ENCODE data around the gene SMAD6. TPM values are rescaled to one million over a fixed set of nuclear protein-coding genes. Genes with fewer than 3 reads are reported as not detected.

Gene SMAD6
- total and polyA plus RNA-seq, 9 of the 15 experiments (the other 6 are each of a cell fraction or from before 2014, with no cell fraction given): 0.10 to 15.5 (median 3.7) TPM

DNA sequence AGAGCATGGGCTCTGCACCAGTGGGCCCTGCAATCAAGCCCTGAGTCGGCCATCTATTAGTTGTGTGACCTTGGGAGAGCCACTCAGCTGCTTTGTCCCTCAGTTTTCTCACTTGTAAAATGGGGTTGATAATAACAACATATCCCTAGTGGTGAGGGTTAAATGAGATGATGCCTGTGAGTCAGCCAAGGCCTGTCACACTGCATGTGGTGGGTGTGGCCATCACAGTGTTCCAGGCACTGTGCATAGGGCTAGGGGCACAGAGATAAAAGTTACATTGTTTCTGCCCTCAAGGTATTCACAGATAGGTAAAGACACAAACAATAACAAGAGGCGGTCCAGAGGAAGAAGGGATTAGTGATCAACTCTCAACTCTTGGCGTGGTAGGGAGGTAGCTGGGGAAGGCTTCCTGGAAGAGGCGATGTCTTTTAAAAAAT, 19.5 kb downstream of the SMAD6 start (continued):
- TF ChIP-seq, protein P1, sequence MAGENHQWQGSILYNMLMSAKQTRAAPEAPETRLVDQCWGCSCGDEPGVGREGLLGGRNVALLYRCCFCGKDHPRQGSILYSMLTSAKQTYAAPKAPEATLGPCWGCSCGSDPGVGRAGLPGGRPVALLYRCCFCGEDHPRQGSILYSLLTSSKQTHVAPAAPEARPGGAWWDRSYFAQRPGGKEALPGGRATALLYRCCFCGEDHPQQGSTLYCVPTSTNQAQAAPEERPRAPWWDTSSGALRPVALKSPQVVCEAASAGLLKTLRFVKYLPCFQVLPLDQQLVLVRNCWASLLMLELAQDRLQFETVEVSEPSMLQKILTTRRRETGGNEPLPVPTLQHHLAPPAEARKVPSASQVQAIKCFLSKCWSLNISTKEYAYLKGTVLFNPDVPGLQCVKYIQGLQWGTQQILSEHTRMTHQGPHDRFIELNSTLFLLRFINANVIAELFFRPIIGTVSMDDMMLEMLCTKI (IDR thresholded peaks at IDR 0.05; ENCODE audit: partially characterized antibody): no peak
- peak; percentile 30; the same call in 1 of the 2 replicates for TF ChIP-seq ESRRA (IDR thresholded peaks at IDR 0.05; ENCODE audit: borderline replicate concordance, low read depth)
- TF ChIP-seq CBFA2T2 (conservative IDR thresholded peaks at IDR 0.05): peak; percentile 61
- TF ChIP-seq ZC3H4 (CRISPR knock-in tag; IDR thresholded peaks at IDR 0.05; ENCODE audit: borderline replicate concordance): no peak
- TF ChIP-seq FOS (IDR thresholded peaks at IDR 0.05; ENCODE audit: extremely low read depth, insufficient read length): no peak
- no peak for TF ChIP-seq ZNF551 (CRISPR knock-in tag; IDR thresholded peaks at IDR 0.05)
- TF ChIP-seq, protein P2, sequence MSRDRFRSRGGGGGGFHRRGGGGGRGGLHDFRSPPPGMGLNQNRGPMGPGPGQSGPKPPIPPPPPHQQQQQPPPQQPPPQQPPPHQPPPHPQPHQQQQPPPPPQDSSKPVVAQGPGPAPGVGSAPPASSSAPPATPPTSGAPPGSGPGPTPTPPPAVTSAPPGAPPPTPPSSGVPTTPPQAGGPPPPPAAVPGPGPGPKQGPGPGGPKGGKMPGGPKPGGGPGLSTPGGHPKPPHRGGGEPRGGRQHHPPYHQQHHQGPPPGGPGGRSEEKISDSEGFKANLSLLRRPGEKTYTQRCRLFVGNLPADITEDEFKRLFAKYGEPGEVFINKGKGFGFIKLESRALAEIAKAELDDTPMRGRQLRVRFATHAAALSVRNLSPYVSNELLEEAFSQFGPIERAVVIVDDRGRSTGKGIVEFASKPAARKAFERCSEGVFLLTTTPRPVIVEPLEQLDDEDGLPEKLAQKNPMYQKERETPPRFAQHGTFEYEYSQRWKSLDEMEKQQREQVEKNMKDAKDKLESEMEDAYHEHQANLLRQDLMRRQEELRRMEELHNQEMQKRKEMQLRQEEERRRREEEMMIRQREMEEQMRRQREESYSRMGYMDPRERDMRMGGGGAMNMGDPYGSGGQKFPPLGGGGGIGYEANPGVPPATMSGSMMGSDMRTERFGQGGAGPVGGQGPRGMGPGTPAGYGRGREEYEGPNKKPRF (IDR thresholded peaks at IDR 0.05; ENCODE audit: low read depth, low read length): no peak
- TF ChIP-seq CBFA2T3 (IDR thresholded peaks at IDR 0.05): peak; percentile 82
- TF ChIP-seq BCOR (IDR thresholded peaks at IDR 0.05): peak; percentile 59; the same call in 1 of the 2 replicates
- TF ChIP-seq ETV1 (tag; conservative IDR thresholded peaks at IDR 0.05; ENCODE audit: low read depth): no peak
- peak; percentile 62; the same call in 1 of the 2 replicates for TF ChIP-seq SMARCA5 (IDR thresholded peaks at IDR 0.05)
- peak; percentile 80 for TF ChIP-seq FOSL1 (tag; conservative IDR thresholded peaks at IDR 0.05)
- TF ChIP-seq KDM1A (IDR thresholded peaks at IDR 0.05): peak; percentile 13 to 62; a peak in 1 of 4 replicates
- TF ChIP-seq JUN (IDR thresholded peaks at IDR 0.05; ENCODE audit: borderline replicate concordance, low read depth, low read length): peak; percentile 25; the same call in 1 of the 2 replicates
- no peak for TF ChIP-seq JUN (CRISPR knock-in tag; IDR thresholded peaks at IDR 0.05; ENCODE audit: borderline replicate concordance)
- TF ChIP-seq HMGN3 (IDR thresholded peaks at IDR 0.05; ENCODE audit: borderline replicate concordance, extremely low read depth, insufficient read length, low read depth, low read length): no peak
- TF ChIP-seq HOXB6 (CRISPR knock-in tag; IDR thresholded peaks at IDR 0.05; ENCODE audit: borderline replicate concordance): no peak
- no peak for TF ChIP-seq PRMT5 (CRISPR knock-in tag; IDR thresholded peaks at IDR 0.05)
- no peak for TF ChIP-seq HNRNPK (IDR thresholded peaks at IDR 0.05; ENCODE audit: low read depth, low read length, poor library complexity, severe bottlenecking)
- TF ChIP-seq, protein P3, sequence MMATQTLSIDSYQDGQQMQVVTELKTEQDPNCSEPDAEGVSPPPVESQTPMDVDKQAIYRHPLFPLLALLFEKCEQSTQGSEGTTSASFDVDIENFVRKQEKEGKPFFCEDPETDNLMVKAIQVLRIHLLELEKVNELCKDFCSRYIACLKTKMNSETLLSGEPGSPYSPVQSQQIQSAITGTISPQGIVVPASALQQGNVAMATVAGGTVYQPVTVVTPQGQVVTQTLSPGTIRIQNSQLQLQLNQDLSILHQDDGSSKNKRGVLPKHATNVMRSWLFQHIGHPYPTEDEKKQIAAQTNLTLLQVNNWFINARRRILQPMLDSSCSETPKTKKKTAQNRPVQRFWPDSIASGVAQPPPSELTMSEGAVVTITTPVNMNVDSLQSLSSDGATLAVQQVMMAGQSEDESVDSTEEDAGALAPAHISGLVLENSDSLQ (IDR thresholded peaks at IDR 0.05): peak; percentile 52; the same call in 1 of the 2 replicates
- TF ChIP-seq, protein P4, sequence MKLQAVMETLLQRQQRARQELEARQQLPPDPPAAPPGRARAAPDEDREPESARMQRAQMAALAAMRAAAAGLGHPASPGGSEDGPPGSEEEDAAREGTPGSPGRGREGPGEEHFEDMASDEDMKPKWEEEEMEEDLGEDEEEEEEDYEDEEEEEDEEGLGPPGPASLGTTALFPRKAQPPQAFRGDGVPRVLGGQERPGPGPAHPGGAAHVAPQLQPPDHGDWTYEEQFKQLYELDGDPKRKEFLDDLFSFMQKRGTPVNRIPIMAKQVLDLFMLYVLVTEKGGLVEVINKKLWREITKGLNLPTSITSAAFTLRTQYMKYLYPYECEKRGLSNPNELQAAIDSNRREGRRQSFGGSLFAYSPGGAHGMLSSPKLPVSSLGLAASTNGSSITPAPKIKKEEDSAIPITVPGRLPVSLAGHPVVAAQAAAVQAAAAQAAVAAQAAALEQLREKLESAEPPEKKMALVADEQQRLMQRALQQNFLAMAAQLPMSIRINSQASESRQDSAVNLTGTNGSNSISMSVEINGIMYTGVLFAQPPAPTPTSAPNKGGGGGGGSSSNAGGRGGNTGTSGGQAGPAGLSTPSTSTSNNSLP (IDR thresholded peaks at IDR 0.05; ENCODE audit: borderline replicate concordance, low read depth, low read length): 0 out of 2 replicates have a peak, but pooled peaks have one; percentile 29

All from K562 (cell line).